H1 (cell line): ENCODE data around the gene LRRC28.

Experiments used
- ATF3 ChIP-seq: IDR thresholded peaks from 2 replicates; pipeline ENCODE4 v1.6.1; 2011; ENCODE audit warnings: low read depth, mild to moderate bottlenecking, low read length; ENCODE audit not compliant: insufficient read depth
- CREB1 ChIP-seq: IDR thresholded peaks from 2 replicates; pipeline ENCODE4 v1.6.1; 2012; ENCODE audit warnings: inconsistent platforms
- CTCF ChIP-seq, 3 experiments: IDR thresholded peaks; 1 replicate in 2 of 3; 2 replicates in 1 of 3; pipeline versions ENCODE4 v1.5.1 to v1.6.1; 2011; ENCODE audit warnings: low read length in 3 of 3, mild to moderate bottlenecking in 3 of 3, inconsistent platforms in 2 of 3, low read depth in 1 of 3, moderate library complexity in 1 of 3; ENCODE audit not compliant: insufficient read depth in 1 of 3; ENCODE audit errors: control extremely low read depth in 1 of 3
- FOSL1 ChIP-seq: IDR thresholded peaks from 2 replicates; pipeline ENCODE4 v1.6.1; 2011; ENCODE audit warnings: mild to moderate bottlenecking, low read depth, low read length, moderate library complexity; ENCODE audit not compliant: insufficient read depth
- GABPA ChIP-seq: IDR thresholded peaks from 2 replicates; pipeline ENCODE4 v1.6.1; 2011; ENCODE audit warnings: mild to moderate bottlenecking, low read length, moderate library complexity, borderline replicate concordance; ENCODE audit not compliant: insufficient read depth
- KDM4A ChIP-seq: IDR thresholded peaks from one replicate; pipeline ENCODE4 v1.7.1; 2012; ENCODE audit warnings: low read depth, mild to moderate bottlenecking, moderate library complexity, low read length, inconsistent platforms; ENCODE audit not compliant: severe bottlenecking
- NRF1 ChIP-seq: IDR thresholded peaks from 2 replicates; pipeline ENCODE4 v1.6.1; 2011; ENCODE audit warnings: mild to moderate bottlenecking, low read depth, low read length, improper control_type of control experiment
- PHF8 ChIP-seq: fragments of 200-600 bp; sonication (generic); conservative IDR thresholded peaks from 2 replicates; pipeline ENCODE4 v1.7.1; 2012; ENCODE audit warnings: low read depth, mild to moderate bottlenecking, inconsistent platforms, low read length, moderate library complexity
- POLR2A ChIP-seq, 2 experiments: IDR thresholded peaks; 1 replicate in 1 of 2; 2 replicates in 1 of 2; pipeline ENCODE4 v1.6.1; 2011; ENCODE audit warnings: low read depth in 2 of 2, low read length in 2 of 2, mild to moderate bottlenecking in 2 of 2; ENCODE audit errors: control extremely low read depth in 1 of 2
- RAD21 ChIP-seq, 2 experiments: IDR thresholded peaks in 1 of 2; conservative IDR thresholded peaks in 1 of 2; 2 replicates each; pipeline ENCODE4 v1.6.1; 2011; ENCODE audit warnings: low read depth in 2 of 2, low read length in 2 of 2, improper control_type of control experiment in 1 of 2, inconsistent platforms in 1 of 2, mild to moderate bottlenecking in 1 of 2, moderate library complexity in 1 of 2
- TAF1 ChIP-seq: IDR thresholded peaks from 2 replicates; pipeline ENCODE4 v1.6.1; 2011; ENCODE audit warnings: mild to moderate bottlenecking, low read depth, low read length
- ZNF274 ChIP-seq: IDR thresholded peaks from 2 replicates; pipeline ENCODE4 v1.7.0; 2012; ENCODE audit warnings: low read length, borderline replicate concordance; ENCODE audit errors: extremely low read depth

GRCh38 chr15:99212406-99212805 is 38.9 kb upstream of the LRRC28 start:
- TF ChIP-seq GABPA (no peak), FOSL1 (no peak), CTCF (IDR thresholded peaks at IDR 0.05; ENCODE audit: control extremely low read depth in 1 of 3, insufficient read depth in 1 of 3, low read depth in 1 of 3, low read length in 3 of 3) (no peak), RAD21 (IDR thresholded peaks at IDR 0.05 in 1 of 2, conservative IDR thresholded peaks at IDR 0.05 in 1 of 2; ENCODE audit: low read depth in 2 of 2, low read length in 2 of 2) (no peak), TAF1 (no peak), ATF3 (no peak), KDM4A (no peak), POLR2A (IDR thresholded peaks at IDR 0.05; ENCODE audit: control extremely low read depth in 1 of 2, low read depth in 2 of 2, low read length in 2 of 2) (no peak), ZNF274 (no peak), NRF1 (no peak), PHF8 (no peak), CREB1 (no peak)
